HG03196 (cell line): ENCODE measurements around the gene MAPKAPK3.
A peak's percentile ranks its signal among the peaks of the same experiment; 100 is the strongest.

Source experiments
- ATAC-seq: cut with Tn5 transposase; IDR thresholded peaks from one replicate; pipeline ENCODE4 v1.9.1; 2021; ENCODE audit not compliant: unreplicated experiment

MAPKAPK3 gene

GRCh38 chr3:50608278-50608677 is 8.7 kb upstream of the MAPKAPK3 start:
- no peak for ATAC-seq

- ATAC-seq: no peak
Observed at GRCh38 chr3:50609071-50609762, 7.7 kb upstream of the MAPKAPK3 start.

GRCh38 chr3:50609763-50610085 is 7.2 kb upstream of the MAPKAPK3 start:
- no peak for ATAC-seq

- no peak for ATAC-seq
Observed at GRCh38 chr3:50610181-50610971, 6.6 kb upstream of the MAPKAPK3 start.

GRCh38 chr3:50610992-50611463 is 5.9 kb upstream of the MAPKAPK3 start:
- ATAC-seq: no peak

- ATAC-seq: peak; percentile 48
Observed at GRCh38 chr3:50611464-50612233, 5.3 kb upstream of the MAPKAPK3 start, which contains the start of gene CISH. TSS of gene CISH (minus strand) at chr3:50611774. CDS start at chr3:50611650, 124 bp downstream.

GRCh38 chr3:50612234-50612882 is 4.6 kb upstream of the MAPKAPK3 start:
- no peak for ATAC-seq

GRCh38 chr3:50612970-50613846 is 3.7 kb upstream of the MAPKAPK3 start:
- no peak for ATAC-seq

- no peak for ATAC-seq
Observed at GRCh38 chr3:50615190-50615589, 1.8 kb upstream of the MAPKAPK3 start.

- peak; percentile 31 for ATAC-seq
Observed at GRCh38 chr3:50616003-50616769, 765 bp upstream of the MAPKAPK3 start.

- peak; percentile 67 for ATAC-seq
Observed at GRCh38 chr3:50616770-50617095, 218 bp upstream of the MAPKAPK3 start.

- no peak for ATAC-seq
Observed at GRCh38 chr3:50617911-50618481, 1.0 kb downstream of the MAPKAPK3 start.

- no peak for ATAC-seq
Observed at GRCh38 chr3:50620420-50620819, 3.5 kb downstream of the MAPKAPK3 start.

GRCh38 chr3:50620820-50621219 is 3.9 kb downstream of the MAPKAPK3 start:
- ATAC-seq: no peak

GRCh38 chr3:50622881-50623280 is 5.9 kb downstream of the MAPKAPK3 start:
- no peak for ATAC-seq

GRCh38 chr3:50623840-50624474 is 7.0 kb downstream of the MAPKAPK3 start:
- no peak for ATAC-seq

- no peak for ATAC-seq
Observed at GRCh38 chr3:50624634-50625033, 7.7 kb downstream of the MAPKAPK3 start.
